Aortic smooth muscle cell (primary cell): ENCODE results near the gene PRCC. TPM values are rescaled to one million over a fixed set of nuclear protein-coding genes. Genes with fewer than 3 reads are reported as not detected.

Experiments
- total RNA-seq: library from RNA; depleted of rRNA; stranded (reverse); fragments of >200 nt; gene quantifications from 2 replicates; pipeline ENCODE4 v1.2.3, GENCODE V29; 2014

PRCC gene, protein sequence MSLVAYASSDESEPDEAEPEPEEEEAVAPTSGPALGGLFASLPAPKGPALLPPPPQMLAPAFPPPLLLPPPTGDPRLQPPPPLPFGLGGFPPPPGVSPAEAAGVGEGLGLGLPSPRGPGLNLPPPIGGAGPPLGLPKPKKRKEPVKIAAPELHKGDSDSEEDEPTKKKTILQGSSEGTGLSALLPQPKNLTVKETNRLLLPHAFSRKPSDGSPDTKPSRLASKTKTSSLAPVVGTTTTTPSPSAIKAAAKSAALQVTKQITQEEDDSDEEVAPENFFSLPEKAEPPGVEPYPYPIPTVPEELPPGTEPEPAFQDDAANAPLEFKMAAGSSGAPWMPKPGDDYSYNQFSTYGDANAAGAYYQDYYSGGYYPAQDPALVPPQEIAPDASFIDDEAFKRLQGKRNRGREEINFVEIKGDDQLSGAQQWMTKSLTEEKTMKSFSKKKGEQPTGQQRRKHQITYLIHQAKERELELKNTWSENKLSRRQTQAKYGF
- 10.4 and 13.3 TPM in 2 replicates for total RNA-seq

DNA sequence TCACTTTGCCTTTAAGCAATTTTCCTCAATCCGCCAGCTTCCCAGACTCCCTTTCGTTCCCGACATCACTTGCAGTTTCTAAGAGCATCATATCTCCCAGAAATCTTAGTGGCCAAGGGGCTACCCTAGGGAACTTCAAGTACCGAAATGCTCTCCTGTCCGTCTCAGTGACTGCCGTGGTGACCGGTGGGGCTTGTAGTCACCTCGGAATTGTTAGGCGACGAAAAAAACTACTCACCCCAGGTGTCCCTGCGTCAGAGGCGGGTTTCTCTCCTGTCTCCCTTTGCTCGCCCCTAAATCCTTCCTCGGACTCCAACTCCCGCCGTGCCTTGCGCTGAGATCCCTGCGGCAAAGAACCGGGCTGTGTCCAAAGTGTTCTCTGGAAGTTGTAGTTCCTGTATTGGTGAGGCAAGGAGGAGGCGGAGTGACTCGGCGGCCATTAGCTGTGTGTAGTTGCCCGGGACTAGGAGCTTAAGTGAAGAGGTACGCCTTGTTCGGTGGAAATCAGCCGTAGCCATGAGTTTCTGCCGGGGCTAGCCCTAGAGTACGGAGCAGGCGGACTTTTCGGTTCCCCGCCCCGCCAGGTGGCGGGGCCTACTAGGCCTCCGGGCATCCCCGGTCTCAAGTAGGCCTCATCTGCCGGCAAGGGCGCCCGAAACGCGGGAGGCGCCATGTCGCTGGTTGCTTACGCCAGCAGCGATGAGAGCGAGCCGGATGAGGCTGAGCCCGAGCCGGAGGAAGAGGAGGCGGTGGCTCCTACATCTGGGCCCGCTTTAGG lies at the start of gene PRCC:
TSS of gene PRCC (plus strand) at position 435 of the 778 bp plus-strand sequence. CDS start at position 672, 237 bp downstream.

DNA sequence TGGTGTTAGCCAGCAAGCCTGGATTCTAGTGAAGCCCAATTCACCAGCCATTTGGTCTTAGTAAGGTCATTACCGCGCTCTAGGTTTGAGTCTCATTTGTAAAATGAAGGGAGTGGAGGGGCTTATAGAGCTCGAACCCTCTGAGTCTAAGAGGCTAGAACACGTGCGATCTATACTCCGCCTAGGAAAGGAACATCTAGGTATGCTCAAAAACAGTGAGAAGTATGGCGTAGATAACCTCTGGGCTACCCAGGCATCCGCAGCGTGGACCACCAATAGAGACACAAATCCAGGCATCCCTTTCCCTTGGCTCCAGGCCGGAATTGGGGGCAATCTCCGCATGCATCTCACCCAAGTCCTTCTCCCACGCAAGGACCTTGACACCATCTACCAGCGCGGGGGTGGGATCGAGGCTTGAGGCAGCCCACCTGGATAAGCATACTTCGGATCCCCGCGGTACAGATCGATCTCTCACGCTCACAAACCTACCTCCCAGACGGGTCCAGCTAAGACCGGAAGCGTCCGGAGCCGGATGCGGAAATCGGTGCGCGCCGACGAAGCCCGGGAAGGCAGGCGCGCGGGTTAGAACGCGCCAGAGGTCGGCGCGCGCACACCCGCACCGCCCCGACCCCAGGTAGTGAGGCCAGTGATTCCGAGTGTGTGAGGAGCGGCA lies 39.3 kb upstream of the PRCC start, which contains the start of gene METTL25B:
TSS of gene METTL25B (plus strand) at position 544 of the 673 bp plus-strand sequence. CDS start 636 bp downstream, outside the sequence.

DNA sequence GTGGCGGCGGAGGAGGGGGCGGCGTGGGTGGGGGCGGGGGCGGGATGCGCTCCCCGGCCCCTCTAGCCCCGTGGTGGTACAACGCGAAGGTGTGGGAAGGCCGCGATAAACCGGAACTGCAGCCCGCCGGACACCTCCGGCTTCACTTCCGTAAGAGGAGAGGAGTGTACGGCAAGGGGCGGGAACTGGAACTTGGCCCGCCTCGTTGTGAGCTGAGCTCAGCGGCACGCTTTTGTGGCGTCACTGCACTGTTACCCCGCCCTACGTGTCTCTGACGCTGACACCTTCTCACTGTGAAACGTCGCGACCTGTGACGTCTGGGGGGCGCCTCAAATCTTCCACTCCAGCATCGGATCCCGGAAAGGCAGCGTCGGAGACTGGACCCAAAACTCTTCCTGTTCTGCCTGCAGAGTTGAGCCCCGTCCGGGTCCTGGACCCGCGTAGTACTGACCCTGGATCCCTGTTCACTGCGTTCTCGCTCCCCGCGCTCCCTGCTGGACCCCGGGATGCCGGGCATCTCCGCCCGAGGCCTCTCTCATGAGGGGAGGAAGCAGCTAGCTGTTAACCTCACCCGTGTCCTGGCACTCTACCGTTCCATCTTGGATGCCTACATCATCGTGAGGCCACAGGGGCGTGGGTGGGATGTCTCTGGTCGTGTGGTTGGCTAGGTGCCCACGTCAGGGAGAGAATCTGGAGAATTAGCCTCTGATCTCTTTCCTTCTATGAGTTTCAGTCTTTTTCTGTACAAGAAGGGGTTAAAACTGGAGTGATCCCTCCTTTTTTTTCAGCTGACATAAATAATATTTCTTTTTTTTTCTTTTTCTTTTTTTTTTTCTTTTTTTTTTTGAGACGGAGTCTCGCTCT lies 38.5 kb upstream of the PRCC start, which contains the start of gene ISG20L2:
TSS of gene ISG20L2 (minus strand) at position 168 of the 864 bp plus-strand sequence. CDS start 1,114 bp downstream, outside the sequence.

DNA sequence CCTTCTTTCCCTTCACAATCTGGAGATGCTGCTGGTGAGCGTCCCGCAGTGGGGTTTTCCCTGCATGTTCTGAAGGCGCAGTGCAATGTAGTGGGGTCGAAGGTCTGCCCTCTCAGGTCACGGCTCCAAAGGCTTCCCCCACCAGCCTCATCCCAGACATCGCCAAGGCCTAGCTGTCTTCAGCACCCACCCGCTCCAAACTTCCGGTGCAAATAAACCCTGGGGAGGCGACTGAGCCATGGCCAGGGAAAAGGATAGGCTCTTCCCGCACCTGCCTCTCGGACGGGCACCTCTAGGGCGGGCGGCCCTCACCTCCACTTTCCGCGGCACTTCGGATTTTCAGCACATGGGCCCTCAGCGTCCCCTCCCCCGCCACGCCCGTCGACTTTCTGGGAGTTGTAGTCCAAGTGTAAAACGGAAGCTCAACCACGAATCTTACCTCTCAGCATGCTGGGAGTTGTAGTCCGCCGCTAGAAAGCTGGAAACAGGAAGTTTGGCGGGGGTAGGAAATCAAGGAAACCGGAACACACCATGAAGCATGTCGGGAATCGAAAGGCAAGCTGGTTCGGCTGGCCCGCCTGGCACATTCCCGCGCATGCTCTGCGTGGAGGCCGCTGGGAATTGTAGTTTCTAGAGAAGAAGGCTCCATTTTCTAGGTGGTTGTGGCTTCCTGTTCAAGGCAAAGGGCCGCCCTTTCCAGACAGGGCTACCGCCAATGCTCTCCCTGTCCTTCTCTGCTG lies 26.4 kb upstream of the PRCC start, which contains the start of gene MRPL24:
TSS of gene MRPL24 (minus strand) at position 348 of the 740 bp plus-strand sequence. CDS start 2,384 bp downstream, outside the sequence.

DNA sequence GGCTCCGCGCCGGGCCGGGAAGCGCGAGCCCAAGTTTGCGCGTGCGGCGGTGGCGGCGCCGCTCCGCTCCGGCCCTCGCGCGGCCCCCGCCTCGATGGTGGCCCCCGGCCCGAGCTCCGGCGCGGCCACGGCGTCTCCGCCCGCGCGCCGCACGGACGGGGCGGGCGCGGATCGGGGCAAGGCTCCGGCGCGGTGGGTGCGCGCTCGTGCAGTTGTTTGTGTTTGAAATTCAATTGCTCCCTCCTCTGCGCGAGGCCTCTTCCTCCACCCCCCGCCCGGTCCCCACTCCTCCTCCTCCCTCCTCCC lies 15.9 kb upstream of the PRCC start, which contains the start of gene HDGF:
TSS of gene HDGF (minus strand) at position 225 of the 306 bp plus-strand sequence. CDS start 246 bp downstream, outside the sequence.

DNA sequence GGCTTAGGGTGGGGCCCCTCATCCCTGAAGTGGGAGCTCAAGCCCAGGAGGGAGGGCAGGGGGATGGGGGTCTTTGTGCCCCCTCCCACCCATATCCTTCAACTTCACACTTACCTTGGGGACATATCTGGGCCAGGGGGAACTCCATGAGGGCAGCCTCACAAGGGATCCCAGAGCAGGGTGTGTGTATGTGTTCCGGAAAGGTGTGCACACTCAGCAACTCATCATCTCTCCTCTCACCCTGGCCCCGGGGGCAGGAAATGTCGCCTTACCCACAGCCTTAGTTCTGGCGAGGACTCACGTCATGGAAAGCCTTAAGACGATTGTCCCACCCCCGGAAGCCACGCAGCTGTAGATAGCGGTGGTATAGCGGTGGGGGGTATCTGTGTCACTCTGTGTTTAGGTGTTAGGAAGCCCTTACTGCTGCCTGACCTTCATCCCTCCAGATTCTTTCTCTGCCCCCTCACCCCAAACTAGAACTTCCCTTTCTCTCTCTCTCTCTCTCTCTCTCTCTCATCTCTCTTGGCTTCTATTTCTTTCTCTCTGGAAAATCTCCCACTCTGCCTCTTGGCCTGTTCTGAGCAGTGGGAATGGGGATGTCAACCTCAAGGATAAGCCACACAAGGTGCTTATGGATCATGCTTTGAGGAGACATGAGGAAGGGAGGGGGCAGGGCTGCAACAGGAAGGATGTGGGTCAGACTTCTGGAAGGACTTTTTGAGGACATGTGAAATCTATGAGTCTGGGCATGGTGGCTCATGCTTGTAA lies 49.4 kb downstream of the PRCC start, which contains the start of gene SH2D2A:
TSS of gene SH2D2A (minus strand) at position 288 of the 768 bp plus-strand sequence. CDS start at position 148, 140 bp downstream.

Other genes with a start within 250 kb of the PRCC start
- gene IQGAP3, start 195.0 kb upstream of the PRCC start, total RNA-seq = 18.8 and 25.0 TPM in 2 replicates
- not detected in 2 replicates for gene TTC24, start 187.8 kb upstream of the PRCC start, total RNA-seq
- gene NAXE, start 175.8 kb upstream of the PRCC start, total RNA-seq = 64.0 and 67.9 TPM in 2 replicates
- 9.9 and 14.3 TPM in 2 replicates for gene GPATCH4, start 166.1 kb upstream of the PRCC start, total RNA-seq
- not detected in 2 replicates for gene HAPLN2, start 148.1 kb upstream of the PRCC start, total RNA-seq
- gene BCAN, start 125.4 kb upstream of the PRCC start, total RNA-seq = 0.13 TPM in 1 of 2 replicates, not detected in the other
- 124 and 159 TPM in 2 replicates for gene NES, start 90.1 kb upstream of the PRCC start, total RNA-seq
- gene CRABP2, start 62.0 kb upstream of the PRCC start, total RNA-seq = 7.3 and 8.6 TPM in 2 replicates
- 5.7 and 7.7 TPM in 2 replicates for gene METTL25B, start 39.1 kb upstream of the PRCC start, total RNA-seq
- gene ISG20L2, start 38.8 kb upstream of the PRCC start, total RNA-seq = 7.7 and 7.8 TPM in 2 replicates
- gene MRPL24, start 26.4 kb upstream of the PRCC start, total RNA-seq = 69.2 and 94.5 TPM in 2 replicates
- 188 and 200 TPM in 2 replicates for gene HDGF, start 15.9 kb upstream of the PRCC start, total RNA-seq
- 0.19 and 0.53 TPM in 2 replicates for gene SH2D2A, start 49.3 kb downstream of the PRCC start, total RNA-seq
- gene INSRR, start 91.6 kb downstream of the PRCC start, total RNA-seq = under 0.01 TPM in 1 of 2 replicates, not detected in the other
- not detected in 2 replicates for gene NTRK1, start 93.3 kb downstream of the PRCC start, total RNA-seq
- 7.8 and 15.9 TPM in 2 replicates for gene PEAR1, start 126.2 kb downstream of the PRCC start, total RNA-seq
- 0.13 and 0.75 TPM in 2 replicates for gene LRRC71, start 153.1 kb downstream of the PRCC start, total RNA-seq